Fibroblast of skin of abdomen (primary cell): ENCODE results near the gene ARL5C.
"Not testable (repeated sequence)": the region's sequence is repeated elsewhere in the genome, so short reads cannot be mapped to it uniquely, and the experiment has no call there.

Experiments
- DNase-seq: peaks from one replicate; pipeline ENCODE4 v3.0.0-alpha.2; 2013

The ARL5C gene

DNA sequence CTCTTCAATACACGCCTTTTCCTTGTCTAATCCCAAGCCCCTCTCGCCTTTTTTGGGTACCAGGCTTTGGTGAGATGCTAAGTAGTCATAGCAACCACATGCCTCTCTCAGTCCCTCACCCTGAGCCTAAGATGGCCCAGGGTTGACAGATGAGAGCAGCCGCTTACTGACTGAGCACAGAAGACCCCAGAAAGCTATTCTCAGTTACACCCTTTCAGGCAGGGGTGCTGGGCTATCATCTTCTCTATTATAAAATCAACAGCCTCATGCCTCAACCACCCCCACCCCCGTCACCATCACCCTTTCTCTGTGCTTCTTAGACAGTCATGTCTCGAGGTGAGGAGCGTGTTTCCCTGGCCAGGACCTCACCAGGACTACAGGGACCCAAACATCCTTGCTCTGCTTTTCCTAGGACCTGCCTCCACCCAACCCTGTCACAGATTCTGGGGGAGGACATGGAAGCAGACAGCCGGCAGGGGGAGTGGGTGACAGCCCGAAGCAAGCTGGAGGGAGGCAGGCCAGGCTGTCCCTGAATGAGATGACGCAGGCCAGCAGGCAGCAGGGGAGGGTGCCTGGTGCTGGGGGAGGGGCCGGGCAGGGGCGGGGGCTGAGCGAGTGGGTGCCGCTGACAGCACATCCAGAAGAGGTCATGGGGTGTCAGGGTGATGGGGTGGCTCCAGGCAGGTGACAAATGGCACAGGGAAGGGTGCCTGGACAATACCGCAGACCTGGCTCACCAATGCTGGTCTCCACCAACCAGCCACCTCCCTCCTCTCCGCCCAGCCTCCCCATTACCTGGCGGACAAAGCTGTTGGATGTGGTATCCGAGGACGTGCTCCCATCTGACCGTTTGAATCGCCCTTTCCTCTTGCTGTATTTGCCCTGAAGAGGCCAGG lies 28.4 kb upstream of the ARL5C start:
- peak; percentile 63 for DNase-seq

DNA sequence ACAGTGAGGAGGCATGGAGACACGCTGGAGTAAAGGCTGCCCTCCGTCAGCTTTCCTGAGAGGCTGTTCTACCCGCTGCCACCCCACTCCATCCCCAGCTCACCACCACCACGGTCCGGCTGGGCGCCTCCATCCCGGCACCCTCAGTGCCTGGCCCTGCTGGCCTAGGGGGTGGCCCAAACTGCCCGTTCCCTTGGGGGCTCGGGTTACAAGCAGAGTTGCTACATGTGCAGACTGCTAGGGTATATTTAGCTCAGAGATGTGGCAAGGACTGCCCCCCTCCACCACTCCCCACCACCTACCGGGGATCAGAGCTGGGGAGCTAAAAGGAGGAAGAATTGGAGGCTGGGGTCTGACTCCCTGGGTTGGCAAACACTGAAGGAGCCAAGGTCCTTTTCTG lies 27.4 kb upstream of the ARL5C start:
- DNase-seq = no peak

DNA sequence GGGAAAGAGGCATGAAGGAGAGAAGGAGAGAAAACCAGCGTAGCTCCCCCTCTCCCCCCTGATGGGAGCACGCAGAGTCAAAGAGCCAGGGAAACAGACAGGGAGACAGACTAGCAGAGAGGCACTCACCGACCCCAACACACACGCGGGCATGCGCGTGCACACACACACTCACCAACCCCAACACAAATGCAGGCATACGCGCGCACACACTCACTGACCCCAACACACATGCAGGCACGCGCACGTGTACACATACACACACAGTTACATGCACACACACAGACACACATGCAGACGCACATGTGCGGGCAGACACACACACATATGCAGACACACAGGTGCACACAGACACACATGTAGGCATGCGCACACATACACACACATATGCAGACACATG lies 26.9 kb upstream of the ARL5C start:
- DNase-seq = no peak

DNA sequence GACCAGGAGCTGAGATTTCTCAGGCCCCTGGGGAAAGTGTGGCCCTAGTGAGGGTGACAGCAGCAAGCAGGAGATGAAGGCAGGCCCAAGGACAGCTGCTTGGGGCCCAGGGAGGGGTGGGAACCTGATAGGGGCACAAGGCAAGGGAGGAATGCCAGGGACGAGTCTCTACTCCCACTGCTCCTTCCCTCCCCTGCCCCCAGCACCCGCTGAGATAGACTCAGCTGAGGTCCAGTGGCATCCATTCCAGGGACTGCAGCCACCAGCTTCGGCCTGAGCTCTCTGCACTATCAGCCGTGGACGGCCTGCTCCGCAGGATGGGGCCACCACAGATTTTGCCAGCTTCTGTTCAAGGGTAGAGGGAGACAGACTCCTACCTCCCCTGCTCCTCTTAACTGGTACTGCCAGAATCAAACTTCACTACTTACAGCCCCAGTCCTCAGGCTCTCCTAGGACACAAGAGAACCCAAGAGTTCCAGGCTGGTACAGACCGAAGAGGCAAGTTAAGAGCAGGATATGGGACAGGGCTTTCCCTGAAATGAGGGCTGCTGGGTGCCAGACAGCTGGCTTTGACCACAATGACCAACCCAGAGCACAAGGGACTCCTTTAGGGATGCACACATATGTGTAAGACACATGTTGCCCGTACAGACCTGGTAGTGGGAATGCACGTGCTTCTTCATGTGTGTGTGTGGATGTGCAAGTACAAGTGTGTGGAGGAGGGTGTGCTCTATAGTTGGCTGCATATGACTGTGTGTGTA lies 26.0 kb upstream of the ARL5C start:
- no peak for DNase-seq

DNA sequence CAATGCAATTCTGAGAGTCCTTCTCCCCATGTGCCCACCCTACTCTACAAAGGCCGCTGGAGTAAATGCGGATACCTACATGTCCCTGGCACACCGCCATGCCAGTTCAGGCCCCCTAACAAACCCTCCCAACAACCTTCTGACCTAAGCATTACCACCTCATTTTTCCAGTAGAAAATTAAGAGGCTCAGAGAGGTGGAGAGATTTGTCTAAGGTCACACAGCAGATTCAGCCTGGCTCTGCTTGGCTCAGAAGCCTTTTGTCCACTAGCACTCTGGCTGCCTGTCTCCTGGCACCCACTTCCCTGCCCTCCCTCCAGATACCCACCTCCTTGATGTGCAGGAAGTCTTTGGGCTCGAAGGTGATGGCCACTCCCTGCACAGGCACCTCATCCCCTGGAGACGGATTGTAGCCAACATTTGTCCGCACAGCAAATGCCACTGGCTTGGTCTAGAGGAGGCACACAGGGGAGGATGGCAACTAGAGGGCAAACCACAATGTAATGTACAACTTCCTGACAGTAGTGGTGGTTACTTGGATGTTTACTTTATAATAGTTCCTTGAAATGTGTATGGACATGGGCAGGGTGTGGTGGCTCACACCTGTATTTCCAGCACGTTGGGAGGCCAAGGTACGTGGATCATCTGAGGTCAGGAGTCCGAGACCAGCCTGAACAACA lies 21.3 kb upstream of the ARL5C start:
- DNase-seq = no peak

DNA sequence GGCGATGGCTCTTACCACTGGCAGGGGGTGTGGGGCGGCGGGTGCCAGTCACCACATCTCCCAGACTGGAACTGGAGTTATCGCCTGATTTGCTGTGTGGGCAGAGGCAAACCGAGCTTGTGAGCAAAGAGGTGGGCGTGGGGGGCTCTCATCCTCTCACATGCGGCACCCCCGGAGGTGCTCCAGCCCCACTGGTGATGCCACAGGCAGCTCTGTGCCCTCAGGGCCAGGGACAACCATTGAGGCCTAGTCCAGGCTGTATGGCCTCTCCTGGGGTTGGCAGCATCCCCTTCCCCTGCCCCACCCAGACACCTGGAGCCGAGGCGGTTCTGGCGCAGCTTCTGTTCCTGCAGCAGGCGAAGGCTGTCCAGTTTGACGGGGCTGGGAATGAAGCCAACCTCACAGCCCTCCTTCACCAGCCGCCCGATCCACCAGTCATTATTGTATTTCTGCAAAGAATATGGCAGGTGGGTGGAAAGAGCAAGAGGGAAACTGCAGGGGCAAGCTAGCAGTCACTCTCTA lies 20.6 kb upstream of the ARL5C start:
- no peak for DNase-seq

DNA sequence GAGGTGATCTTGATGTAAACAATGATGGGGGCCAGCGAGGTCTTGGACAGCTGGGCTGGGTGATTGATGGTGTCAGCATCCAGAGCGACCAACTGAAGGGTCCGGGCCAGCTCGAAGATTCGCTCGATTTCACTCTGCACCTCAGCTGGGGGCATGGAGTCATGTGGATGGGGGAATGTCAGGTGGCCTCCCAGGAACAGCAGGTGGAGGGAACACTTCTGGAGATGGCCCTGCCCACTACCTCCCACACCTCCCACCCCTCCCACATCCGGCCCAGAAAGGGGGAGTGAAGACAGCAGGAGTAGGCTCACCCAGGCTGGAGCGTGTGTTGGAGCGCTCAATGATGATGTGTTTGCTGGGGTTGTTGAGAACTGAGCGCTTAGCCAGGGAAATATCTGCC lies 17.8 kb upstream of the ARL5C start:
- no peak for DNase-seq

DNA sequence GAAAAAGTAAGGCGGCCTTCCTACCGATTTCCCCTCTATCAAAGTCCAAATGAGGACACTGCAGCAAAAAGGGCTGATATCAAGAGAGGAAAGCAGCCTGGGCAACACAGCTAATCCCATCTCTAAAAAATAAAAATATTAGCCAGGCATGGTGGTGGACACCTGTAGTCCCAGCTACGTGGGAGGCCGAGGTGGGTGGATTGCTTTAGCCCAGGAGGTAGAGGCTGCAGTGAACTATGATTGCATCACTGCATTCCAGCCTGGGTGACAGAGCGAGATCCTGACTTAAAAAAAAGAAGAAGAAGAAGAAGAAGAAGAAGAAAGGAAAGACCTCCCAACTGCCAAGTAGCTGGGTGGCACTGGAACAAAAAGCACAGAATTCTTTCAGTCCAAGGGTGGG lies 17.1 kb upstream of the ARL5C start:
- no peak for DNase-seq

DNA sequence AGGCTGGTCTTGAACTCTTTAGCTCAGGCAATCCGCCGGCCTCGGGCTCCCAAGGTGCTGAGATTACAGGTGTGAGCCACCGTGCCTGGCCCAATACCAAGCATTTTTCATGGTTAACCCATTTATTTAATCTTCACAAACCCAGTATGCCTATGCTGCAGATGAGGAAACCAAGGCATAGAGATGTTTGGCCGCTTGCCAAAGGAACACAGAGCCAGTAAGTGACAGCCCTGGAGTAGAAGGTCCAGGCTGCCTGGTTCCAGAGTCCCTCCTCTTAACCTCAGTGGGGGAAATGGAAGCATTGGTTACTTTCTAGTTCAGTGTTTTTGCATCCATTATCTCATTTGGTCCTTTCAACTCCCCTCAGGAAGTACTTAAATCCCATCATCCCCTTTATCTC lies 15.3 kb upstream of the ARL5C start:
- no peak for DNase-seq

DNA sequence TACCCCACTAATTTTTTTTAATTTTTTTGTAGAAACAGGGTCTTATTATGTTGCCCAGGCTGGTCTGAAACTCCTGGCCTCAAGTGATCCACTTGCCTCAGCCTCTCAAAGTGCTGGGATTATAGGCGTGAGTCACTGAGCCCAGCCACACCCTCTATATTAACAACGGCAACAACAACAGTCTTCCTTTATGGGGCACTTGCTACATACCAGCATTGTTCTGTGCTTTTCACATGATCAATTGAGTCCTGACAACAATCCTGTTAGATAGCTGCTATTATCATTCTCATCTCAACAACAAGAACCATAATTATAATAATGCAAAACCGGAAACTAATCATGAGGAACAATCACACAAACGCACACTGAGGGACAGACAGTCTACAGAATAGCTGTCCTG lies 12.6 kb upstream of the ARL5C start:
- no peak for DNase-seq

DNA sequence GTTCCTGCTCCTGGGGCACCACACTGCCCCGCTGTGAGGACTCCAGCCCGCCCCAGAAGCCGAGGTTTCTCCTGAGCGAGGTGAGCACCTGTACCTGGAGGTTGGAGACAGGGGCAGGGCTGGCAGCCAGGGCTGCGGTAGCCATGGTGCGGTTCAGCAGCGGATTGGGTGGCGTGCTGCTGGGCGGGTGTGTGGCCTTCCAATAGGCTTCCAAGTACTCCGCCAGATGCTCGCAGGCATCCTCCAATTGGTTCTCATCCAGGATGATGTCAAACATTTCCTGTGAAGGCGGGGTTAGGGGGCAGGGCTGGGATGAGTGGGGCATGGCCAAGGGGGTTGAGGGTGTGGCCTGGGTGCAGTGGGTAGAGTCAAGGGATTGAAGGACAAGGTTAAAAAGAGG lies 11.3 kb upstream of the ARL5C start:
- DNase-seq = peak; percentile 21

DNA sequence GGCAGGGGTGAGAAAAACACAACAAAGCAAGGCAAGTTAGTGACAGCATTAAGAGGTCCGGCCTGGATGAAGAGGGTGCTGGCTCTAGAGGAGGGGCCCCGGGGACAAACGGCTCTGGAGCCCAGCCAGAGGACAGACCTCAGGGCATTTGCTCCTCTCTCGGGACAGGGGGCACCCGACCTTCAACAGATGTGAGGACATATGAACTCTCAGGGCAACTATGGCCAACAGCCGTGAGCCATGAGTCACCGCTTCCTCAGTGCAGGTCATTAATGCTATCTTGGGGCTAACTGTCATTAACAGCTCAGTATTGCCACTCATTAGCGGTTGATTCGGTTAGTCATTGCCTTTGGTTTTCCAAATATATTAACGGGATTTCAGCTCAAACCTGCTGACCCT lies 9.7 kb upstream of the ARL5C start:
- DNase-seq = no peak

DNA sequence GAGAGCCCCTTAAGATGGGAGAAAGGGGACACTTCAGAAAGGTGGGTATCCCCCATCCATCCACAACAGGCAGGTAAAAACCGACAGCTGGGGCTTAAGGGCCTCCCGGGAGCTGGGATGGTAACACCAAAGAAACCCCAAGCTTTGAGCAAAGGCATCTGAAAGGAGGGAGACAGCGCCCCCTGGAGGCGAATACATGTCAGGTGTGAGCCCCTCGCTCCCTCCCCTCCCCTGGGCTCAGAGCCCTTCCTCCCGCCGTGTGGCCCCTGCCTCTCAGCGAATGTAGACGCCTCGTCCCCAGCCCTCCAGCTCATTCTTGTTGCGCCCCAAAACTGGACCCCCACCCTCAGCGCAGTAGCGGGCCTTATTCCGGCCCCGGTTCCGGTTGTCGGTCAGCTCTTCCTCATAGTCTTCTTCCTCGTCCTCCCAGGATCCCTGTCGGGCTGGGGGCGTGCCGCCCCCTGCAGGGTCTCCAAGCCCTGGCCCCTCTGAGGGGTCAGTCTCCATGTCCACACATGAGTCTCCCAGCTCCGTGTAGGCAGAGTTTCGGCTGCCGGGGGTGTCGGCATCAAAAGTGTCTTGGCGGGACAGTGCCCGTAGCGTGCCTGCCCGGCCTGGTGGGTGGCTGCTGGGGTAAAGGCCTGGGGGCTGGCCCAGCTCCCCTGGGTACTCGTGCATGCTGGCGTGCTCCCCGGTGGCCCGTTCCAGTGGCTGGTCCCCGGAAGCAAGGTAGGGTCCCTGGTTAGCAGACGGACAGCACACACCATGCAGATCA lies 9.1 kb upstream of the ARL5C start:
- DNase-seq = peak; percentile 60

DNA sequence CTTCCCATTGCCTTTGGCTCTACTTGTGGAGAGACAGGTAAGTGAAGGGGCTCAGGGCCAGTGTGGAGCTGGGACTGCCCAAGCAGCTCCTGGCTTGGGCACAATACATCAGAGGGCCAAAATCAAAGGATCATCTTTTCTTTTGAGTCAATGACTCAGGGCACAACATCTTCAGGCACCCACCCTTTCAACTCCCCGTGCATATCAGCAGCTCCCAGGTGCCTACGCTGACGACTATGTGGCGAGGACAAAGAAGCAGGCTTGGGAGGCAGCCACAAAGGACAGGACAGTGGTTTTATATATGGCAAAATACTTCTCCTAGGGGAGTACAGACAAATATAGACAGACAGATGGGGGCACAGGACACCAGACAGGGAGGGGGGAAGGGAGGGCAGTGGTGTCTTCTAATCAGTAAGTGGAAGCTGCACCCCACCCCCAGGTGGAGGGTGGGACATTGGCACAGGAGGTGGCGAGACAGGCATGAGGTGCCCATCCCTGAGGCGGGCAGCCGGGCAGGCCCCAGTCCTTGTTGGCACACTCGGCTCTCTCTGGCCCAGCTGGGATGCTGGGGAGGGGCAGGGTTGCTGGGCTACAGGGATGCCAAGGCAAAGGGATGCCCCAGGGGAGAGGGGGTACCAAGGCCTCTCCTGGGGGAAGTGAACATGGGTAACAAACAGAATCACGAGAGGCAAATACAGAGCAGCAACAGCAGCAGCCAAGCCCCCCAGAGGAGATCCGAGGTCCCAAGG lies 7.7 kb upstream of the ARL5C start:
- no peak for DNase-seq

DNA sequence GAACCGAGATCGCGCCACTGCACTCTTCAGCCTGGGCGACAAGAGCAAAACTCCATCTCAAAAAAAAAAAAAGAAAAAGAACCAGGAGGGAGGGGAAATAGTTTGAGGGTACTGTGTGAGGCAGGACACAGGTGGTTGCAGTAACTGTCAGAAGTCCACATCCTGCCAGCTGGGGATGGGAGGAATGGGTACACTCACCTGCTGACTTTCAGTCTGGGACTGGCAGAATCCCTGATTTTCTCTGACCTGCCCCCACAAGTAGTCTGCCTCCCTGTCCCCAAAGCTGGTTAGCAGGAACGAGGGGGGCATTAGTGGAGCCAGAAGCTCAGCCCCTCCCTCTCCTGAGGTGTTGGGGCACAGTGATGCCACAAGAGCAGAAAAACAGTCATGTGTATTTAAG lies 7.1 kb upstream of the ARL5C start:
- no peak for DNase-seq

DNA sequence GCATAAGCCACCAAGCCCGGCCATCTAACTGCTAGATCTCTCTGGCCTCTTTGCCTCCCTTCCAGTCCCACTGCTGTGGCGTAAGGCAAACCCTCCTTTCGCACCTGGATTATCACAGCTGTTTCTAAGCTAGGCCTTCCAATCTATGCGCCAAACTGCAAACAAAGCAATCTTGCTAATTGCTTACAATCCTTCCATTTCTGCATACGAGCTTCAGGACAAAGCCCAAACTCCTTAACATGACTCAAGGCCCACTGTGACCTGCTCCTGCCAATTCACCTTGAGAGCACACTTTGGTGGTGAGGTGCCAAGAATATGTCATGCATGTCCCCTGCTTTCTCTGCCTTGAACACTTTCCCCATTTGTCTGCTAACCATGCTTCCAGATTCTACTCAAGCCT lies 6.0 kb upstream of the ARL5C start:
- no peak for DNase-seq

DNA sequence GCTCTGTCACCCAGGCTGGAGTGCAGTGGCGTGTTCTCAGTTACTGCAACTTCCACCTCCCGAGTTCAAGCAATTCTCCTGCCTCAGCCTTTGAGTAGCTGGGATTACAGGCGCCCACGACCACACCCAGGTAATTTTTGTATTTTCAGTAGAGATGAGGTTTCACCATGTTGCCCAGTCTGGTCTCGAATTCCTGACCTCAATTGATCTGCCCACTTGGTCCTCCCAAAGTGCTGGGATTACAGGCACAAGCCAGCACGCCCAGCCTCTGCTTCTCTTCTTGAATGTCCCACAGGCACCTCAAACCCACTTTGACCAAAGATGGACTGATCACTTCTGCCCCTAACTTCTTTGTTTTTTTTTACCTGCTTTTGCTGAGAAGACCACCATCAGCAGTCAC lies 4.6 kb upstream of the ARL5C start:
- no peak for DNase-seq

DNA sequence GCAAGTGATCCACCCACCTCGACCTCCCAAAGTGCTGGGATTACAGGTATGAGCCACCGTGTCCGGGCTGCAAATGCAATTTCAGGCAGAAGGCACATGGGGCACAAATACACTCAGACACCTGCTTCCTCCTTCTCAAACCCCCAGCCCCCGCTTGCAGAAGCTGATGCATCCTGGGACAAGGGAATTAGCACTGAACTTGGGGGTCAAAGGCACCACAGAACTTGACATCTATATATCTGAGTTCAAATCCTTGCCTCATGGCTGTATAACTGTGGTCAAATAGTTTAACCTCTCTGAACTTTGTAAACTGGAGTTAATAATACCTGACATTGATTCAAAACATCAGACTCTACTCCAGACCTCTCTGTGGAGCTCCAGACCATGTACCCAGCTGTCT lies 4.1 kb upstream of the ARL5C start:
- DNase-seq = no peak

DNA sequence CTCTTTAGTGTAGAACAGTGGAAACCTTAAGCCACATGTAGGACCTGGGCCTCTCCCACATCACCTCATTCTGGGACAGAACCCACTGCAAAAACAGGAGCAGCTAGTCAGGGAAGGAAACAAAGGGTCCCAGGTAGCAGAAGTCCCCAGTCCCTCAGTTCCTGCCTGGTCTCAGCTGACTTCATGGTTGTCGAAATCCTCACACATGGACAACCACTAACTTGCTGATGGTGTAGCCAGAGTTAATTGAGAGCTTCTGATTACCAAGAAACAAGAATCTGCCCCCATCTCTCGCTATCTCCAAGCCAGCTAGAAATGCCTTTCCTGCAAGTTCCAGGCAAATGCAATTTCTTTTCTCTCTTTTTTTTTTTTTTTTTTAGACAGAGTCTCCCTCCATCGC lies 3.6 kb upstream of the ARL5C start:
- no peak for DNase-seq

DNA sequence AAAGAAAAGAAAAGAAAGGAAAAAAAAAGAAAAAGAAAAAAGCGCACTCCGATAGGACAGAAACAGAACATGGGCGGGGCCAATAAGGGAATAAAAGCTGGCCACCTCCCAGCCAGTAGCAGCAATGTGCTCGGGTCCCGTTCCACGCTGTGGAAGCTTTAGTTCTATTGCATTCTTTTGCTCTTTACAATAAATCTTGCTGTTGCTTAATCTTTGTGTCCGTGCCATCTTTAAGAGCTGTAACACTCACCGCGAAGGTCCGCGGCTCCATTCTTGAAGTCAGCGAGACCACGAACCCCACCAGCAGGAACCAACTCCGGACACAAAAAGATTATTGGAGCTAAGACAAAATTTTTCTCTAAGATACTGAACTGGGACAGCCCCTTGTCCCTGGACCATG lies 3.1 kb upstream of the ARL5C start:
- no peak for DNase-seq

DNA sequence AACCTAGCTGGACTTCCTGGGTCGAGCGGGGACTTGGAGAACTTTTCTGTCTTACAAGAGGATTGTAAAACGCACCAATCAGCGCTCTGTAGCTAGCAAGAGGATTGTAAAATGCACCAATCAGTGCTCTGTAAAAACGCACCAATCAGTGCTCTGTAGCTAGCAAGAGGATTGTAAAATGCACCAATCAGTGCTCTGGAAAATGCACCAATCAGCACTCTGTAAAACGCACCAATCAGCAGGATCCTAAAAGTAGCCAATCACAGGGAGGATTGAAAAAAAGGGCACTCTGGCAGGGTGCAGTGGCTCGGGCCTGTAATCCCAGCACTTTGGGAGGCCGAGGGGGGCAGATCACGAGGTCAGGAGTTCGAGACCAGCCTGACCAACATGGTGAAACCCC lies 2.5 kb upstream of the ARL5C start:
- DNase-seq = not testable (repeated sequence)

DNA sequence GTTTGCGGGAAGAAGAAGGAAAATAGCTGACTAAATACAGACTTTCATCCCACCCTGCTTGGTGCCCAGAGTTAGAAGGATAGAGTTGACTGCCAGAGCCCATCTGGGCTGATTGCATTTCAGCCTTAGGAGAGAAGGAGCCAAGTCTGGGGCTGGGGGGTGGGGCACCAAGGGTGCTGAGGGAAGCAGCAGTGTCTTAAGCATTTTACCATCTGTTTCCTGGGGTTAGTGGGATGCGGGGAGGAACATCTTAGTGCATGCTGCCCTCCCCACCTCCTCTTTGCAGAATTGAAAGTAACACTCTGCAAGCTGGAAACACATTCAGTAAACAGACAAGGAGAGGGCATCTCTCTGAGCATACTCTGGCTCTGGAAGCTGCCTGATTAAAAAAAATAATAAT lies 1.5 kb upstream of the ARL5C start:
- no peak for DNase-seq
